Measurements from ENCODE around the gene PDE4B.

PDE4B gene

DNA sequence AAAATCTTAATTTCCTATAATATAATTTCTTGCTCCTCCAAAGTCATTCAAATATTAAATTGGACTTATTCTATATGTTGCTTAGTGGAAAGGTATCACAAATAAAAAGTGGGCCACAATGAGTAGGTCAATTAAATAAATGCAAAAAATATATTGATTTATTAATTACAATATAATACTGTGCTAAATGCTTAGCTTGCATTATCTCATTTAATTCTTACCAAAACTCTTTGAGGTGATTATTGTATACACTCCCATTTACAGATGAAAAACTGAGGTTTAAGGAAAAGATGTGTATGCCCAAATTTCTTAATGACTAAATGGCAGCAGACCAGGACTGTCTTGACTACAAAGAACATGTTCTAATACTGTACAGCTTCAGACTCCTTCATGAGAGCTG is 415.9 kb downstream of the PDE4B start:
- no peak for DNase-seq

DNA sequence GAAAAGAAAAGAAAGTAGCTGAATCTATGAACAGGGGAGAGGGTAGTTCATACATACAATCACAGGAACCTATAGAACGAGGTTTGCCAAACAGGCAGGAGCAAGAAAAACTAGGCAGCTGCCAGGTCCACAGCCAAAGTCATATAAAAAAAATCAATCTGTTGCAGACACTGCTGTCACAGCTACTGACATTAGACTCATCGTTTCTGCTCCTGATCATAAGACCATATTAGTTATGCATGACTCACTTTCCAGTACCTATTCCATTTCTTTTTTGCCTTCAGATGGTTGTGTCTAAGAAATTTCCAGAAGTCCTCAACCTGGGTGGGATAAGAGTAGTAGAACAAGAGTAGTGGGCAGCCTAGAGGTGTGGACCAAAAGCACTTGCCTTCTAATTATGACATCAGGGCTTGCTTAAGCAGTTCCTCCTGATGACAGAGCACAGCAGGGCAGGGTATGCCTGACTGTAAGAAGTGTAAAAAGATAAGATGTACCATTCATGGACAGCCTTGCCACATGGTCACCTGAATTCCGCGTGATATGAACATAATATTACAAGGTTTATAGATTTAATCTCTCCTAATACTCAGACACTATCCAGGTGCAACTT is 418.0 kb downstream of the PDE4B start:
- DNase-seq, result no peak

DNA sequence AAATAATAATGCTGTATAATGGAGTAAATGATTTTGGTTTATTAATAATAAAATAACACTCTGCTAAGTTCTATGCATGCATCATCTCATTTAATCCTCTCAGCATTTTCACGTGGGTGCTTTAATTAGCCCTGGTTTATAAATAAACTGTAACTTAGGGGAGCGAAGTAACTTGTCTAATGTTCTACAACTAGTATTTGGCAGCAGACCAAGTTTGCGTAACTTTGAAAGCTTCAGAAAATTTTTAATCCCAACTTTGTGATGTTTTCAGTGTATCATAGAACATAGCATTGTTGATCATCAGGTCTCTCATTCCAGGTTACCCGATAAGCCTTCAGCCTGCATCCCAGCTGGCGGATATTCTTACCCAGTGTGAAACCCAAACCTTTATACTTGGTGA is 418.8 kb downstream of the PDE4B start:
- no peak for DNase-seq

DNA sequence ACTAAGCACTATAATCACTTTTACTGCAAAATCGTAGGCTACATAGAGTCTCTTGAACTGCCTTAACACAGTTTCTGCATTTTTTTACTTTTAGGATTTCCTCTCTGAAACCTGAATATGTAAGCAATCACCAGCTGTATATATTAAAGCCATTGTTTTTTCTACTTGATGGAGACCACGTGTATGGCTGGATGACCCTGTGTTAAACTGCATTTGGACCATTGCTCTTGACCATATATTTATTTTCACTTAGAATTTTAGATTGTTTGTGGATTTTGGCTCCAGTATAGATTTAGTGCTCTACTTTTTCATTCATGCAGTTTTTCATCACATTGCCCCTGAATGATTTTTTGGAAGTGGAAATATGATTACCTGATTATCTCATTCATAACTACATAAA is 420.8 kb downstream of the PDE4B start:
- no peak for DNase-seq

DNA sequence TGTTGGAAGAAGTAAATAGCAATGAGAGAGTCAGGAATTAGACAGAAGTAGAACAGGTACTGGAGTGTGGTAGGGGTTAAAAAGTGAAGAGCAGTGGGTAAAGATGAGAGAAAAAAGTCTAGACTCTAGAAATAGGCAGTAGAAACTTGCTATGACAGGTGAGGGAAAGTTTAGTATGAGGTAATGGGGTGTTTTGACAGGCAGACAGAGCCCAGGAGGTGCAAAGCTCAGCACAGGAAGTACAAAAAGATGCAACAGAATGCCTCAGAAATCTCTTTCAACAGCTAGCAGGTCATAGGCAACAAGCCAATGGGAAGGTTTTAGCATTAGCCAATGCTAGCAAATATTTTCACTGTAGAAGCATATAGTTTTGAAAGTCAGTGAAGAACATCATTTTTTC is 422.2 kb downstream of the PDE4B start:
- DNase-seq, result peak; percentile 49

DNA sequence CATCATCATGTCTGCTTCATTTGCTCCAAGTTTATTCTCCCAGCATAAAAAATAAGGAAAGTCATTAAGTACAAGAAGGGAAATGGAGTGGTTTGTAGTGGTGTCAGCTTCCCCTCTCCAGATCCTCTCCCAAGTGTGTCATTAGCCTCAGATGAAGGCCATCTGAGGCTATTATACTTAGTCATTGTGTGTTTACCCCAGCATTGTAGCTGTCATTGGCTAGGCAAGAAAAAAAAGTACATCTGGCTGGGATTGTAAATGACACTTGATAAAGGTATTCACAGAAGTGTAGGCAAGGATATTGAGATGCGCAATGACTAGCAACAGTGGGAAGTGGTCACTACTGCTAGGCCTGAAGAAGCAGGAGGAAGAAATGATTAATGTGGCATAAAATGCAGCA is 424.3 kb downstream of the PDE4B start:
- DNase-seq, result no peak

DNA sequence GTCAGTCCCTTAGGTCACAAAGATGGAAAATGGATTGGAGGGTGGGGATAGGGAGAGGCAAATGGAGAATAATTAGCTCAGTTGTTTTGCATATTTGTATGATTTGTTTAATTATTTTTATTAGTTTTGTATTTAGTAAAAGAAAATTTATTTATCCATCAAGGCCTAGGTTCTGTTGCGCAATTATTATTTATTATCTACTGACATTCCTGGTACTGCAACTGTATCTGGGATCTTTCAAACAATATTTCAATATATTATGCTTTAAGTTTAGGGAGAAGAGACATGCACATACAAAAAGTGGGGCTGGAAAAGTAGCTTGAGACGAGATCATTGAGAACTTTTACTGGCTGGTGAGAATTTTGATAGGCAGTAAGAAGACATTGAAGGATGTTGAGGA is 424.9 kb downstream of the PDE4B start:
- no peak for DNase-seq

DNA sequence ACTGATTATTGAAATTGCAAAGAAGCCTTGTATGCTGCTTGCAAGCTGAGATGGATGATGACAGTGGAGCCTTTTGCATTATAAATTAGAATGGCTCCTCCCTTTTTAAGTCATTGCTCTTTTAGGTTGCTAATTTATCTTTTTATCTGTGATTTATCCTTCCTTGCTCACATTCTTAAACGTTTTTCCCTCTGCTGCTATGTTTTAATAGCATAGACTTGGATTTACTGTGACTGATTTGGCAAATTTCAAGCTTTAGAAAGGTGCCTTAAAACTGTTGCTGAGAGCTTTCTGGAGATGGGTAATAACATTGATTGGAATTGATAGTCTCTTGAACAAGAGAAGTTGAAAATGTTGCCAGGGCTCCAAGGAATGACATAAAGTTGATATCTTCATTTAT is 427.8 kb downstream of the PDE4B start:
- no peak for DNase-seq

DNA sequence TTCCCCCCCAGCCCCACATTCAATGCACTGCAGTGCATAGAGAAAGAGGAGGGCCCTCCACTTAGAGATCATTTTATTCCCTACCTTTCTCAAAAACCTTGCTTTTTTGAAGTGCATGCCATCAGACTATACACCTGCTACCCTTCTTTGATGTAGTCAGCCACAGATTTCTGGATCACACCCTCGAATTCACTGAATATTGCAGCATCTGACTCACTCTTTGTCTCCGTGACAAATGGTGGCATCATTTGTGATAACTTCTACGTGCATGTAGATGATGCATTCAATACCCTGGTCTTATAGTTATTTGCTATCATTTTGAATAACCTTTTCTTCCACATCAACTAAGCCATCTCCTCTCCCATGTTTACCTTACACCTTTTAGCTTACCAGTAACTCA is 431.0 kb downstream of the PDE4B start:
- DNase-seq, result no peak

DNA sequence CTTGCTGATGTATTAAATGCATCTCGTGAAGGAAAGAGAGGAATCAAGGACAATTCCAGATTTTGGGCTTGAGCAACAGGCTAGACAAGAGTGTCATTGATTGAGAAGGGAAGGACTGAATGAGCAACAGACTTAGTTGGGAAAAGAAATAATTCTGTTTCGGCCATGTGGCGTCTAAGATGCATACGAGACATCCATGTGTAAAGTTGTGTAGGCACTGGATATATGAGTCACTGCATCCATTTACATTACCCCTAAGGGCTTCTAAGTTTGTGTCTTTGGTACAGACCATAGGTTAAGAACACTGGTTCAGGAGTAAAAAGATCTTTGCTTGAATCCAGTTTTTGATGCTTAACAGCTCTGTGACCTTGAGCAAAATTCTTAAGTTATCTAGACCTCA is 434.3 kb downstream of the PDE4B start:
- no peak for DNase-seq

DNA sequence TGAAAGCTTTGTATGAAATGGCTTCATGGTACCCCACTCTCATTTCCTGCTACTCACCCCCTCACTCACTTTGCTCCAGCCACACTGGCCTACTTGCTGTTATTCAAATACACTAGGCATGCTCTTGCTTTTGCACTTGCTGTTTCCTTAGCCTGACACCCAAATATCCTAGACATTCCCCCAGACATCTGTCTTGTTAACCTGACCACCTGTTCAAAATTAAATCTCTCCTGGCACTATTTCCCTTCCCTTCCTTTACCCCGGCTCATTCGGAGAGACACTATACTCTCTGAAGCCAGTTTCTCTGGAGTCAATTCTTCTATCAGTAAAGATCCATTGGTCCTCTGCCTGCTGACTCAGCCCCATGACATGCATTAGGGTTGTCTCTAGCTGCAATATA is 435.3 kb downstream of the PDE4B start:
- no peak for DNase-seq

DNA sequence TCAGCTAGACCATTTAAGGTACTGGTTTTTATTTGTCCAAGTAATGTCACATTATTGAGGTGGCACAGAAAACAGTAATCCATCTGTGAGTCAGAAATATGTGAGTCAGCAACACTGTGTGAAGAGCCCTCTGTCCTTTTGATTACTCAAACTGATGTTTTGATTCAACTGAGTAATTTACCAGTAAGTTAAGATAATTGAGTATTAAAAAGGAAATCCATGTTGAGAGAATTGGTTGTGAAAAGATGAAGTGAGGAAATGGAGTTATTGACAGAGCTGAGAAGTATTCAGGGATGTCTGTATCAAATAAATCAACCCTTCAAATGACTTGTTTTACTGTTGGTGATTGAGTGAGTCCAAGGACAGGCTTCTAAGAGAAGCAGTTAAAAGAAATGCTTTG is 438.5 kb downstream of the PDE4B start:
- no peak for DNase-seq

DNA sequence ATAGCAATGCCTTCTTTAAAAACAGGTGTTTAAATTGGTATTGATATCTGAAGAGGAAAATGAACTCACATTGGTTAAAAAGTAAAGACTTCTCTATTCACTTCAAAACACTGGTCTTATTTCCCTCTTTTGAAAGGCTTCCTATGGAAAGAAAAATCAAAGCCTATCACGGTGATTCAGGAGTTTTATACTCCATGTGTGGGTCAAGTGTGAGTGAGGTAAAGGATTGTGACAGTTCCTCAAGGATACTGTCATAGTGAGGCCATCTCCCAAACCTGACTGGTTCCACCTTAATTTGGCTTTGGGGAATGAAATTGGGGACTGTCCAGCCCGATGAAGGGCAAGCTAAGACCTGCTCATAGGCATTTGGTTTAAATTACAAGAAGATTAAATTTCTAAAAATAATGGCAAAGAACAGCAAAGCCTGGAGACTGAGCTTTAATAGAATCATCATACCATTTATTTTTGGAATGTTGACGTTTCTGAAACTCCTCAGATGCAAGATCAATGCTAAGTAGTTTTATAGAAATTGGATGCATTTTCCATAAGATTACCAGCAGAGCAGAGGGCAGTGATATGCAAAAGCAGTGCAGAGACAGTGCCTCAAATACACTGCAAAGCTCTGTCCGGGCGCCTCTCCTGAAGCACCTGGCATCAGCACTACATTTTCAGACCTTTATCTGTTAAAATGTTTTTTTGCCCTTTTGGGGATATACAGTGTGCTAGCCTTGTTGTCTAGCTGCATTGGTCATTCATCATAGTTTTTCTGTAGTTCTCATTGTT is 439.2 kb downstream of the PDE4B start:
- DNase-seq, result no peak

DNA sequence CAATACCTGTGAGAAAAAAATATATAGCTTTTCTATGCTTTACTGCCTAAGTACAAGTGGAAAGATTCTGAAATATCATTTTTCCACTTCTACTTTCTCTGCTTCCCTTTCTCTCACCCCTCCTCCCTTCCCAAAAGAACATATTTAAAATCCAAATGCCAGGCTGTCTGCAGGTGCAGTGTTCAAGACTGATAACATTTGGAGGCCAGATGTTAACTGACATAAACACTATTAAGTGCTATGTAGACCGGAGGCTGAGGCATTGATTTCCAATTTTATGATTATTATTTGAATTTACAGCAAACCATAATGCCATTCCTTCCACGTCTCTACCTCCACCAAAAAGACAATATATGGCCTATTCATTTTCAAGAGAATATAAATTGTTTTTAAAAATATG is 444.3 kb downstream of the PDE4B start:
- no peak for DNase-seq

DNA sequence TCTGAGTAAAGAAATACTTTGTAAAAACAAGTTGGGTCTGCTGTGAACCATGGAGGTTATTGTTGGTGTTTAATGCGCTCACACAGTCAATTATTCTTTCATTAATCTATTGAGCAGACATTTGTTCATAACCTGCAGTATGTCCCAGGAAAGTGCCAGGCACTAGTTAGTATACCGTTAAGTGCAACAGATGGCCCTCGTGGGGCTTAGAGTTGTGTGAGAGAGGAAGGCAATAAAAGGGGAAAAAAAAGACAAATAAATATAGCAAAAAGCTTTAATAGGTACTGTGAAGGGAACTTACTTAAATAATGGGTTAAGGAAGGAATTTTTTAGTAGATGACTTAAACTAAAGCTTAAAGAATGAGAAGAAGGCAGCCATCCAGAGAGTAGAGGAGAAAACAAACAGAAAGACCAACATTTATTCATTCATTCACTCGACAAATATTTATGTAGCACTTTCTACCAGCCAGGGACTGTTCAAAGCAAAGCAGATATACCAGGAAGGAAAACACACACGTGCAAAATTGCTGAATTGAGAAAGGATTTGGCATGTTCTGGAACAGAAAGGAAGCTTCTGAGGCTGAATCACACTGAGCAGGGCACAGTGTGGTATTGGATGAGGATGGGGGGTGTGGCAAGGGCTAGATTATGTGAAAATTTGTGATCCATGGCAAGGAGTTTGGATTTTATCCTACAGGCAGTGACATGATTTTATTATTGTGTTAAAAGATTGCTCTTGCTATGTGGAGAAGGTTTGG is 445.2 kb downstream of the PDE4B start:
- DNase-seq, result no peak

DNA sequence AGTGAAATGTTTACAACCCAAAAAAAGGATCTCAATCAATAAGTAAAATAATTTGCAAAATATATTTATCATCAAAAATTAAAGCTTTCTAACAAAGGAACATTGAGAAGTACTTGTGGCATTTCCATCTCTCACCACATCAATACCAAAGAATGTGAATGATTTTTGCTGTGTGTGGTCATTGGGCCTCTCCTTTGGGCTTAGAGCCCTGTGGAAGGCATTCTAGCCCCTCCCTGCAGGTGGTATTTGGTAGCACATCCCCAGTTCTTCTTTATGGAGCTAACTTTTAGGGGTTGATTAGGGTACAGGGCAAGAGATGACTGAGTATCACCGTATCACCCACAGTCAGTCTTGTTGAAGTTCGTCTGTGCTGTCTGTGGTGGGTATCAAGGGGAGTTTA is 447.1 kb downstream of the PDE4B start:
- DNase-seq, result no peak

DNA sequence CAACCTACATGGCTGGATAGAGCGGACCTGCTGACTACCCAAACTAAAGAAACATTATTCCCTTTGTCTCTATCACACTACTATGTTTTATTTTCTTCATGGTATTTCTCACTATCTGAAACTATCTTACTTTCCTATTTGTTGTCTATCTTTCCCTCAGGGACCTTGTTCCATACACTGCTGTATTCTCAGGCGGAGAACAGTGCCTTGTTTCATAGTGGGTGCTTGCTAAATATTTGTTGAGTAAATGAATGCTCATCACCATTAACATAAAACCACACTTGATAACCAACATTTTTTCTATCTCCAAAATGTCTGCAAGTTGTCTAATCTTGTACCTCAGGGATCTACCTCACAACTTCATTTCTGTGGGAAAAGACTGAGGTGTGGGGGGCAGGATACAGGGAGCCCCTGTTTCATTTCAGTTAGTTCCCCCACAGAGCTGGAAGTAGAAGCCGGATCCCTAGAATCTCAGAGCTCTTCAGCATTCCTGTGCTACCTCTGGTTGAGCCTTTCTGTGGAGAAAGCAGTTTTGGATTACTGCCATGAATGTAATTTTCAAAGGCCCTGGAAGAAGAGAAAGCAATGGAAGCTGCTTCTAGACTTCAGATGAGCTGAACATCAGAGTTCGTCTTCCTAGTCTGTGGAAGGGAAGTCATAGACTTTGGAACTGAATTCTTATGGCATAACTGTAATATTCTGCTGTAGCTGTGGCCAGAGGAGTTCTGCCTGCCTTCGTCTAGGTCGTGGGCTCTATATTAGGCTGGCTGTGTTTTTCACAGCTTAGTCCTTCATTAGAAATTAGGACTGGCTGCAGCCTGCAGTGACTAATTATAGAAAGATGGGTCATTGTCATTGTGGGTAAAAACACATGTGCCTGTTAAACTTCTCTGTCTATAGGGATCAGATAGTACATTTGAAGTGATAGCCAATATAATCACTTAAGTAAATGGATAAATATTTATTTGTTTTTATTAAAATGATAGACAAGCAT is 448.1 kb downstream of the PDE4B start:
- no peak for DNase-seq

DNA sequence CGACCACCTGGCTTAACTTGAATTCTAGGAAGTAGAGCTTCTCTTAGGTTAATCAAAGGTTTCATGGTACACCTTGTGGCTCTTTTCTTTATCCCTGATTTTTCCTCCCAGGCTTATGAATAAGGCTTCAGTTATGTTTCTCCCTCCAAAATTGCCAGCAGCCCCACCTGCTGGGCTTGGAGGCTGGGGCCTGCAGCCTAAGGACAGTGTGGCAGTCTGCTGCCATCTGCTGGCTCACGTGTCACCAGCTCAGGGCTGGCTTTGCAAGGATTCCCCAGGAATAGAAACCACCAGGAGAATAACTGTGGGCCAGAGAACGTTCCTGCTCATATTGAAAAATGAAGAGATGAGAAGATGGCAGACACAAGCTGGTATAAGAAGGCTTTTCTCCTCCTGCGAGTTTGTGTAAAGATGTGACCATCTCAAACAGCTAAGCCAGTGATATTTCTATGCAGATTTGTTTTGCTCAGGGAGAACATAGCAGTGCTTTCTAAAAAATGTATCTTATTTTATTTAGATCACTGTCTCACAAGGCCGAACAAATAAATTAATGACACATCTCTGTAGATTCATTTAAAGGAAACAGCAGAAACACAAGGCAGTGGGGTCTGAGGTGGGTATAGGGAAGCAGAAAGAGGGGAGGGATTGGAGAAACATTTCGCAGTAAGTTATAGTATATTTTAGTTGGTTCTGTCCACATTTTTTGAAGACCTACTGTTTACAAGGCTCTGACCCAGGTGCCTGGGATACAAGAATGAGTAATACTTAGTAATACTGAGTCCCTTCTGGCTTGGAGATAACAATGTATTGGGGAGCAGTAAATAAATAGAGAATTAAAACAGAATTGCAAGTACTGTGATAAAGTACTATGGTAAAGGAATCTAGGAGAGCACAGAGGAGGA is 450.2 kb downstream of the PDE4B start:
- DNase-seq, result peak; percentile 65

DNA sequence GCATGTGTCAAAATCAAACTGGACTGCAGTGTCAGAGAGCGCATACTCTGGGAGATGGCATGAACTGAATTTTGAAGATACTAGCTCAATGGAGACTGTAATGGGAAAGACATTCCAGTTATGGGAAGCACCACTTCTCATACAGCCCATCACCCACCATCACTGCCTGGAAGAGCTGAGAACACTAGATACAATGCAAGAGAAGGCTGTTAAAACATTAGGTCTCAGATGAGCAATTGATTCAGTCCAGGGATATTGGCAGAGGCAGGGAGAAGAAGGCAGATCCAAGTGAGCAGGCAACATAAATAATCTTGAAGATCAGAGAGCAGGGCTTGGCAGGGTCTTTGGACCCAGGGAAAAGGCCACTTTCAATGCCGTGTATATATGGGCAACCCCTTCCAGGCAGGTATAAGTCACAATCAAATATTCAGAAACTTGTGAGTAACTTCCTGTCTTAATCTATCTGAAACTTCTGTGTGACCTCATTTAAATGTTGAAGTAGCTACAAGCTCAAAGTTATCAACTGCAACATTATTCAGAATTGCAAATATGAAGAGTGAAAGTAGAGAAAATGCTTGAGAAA is 450.9 kb downstream of the PDE4B start:
- DNase-seq, result no peak

DNA sequence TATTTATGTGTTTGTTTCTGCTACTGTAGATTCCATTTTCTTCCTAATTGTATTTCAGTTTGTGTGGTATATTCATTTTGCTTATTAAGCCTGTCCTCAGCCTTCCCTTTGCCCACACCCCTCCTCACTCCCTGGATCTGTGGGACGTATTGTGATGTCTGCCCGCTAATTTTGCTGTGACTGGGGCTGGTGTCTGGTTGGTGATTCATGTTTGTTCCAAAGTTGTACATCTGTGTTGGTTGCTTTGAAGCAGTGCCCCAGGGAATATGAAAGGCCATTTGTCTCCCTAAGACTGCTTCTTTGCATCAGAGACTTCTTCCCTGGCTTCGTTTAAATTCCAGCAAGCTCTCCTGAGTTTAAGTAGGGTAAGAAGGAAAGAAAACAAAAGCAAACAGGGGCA is 451.7 kb downstream of the PDE4B start:
- DNase-seq, result no peak

DNA sequence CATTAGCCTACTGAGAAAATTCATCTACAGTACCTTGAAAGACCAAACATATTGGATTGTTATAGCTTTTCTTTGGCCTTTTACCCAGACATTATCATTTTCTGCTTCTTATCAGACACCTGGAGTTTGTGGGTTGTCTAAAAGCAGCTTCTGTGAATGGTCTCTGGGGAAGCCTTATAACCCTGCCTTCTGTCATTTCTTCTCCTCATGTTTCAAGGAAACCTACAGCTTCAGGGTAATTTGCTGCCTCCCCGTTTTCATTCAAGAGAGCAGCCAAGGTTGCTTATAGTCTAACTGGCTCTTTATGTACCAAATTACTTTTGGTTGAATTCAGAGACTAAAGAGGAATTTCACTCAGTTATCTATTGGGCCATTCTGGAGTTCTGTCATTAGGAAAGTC is 453.0 kb downstream of the PDE4B start:
- DNase-seq, result no peak

Data from central memory CD4-positive, alpha-beta T cell (primary cell).